Lower lobe of right lung (tissue), 2 donors: Measurements from ENCODE around the gene TXNIP. TPM values are rescaled to one million over a fixed set of nuclear protein-coding genes. Genes with fewer than 3 reads are reported as not detected.

Source experiments
- ATAC-seq, 2 donors: fragments of 200-7000 bp; cut with Tn5 transposase; one replicate each; pipeline ENCODE4 v1.9.1; 2020 to 2022; ENCODE audit warnings: mild to moderate bottlenecking in 2 of 2, moderate library complexity in 2 of 2
- DNase-seq: peaks from one replicate; pipeline ENCODE4 v3.0.0-alpha.2; 2020
- H3K27ac ChIP-seq: fragments of 200-600 bp; one replicate; pipeline ENCODE4 v1.8.0; 2022
- H3K27me3 ChIP-seq: fragments of 200-600 bp; one replicate; pipeline ENCODE4 v1.8.0; 2022; ENCODE audit warnings: low read depth
- H3K36me3 ChIP-seq: fragments of 200-600 bp; one replicate; pipeline ENCODE4 v1.8.0; 2022; ENCODE audit warnings: mild to moderate bottlenecking
- H3K4me1 ChIP-seq: fragments of 200-600 bp; one replicate; pipeline ENCODE4 v1.8.0; 2022
- H3K4me3 ChIP-seq: fragments of 200-600 bp; one replicate; pipeline ENCODE4 v1.8.0; 2022; ENCODE audit warnings: mild to moderate bottlenecking
- H3K9me3 ChIP-seq: fragments of 200-600 bp; one replicate; pipeline ENCODE4 v1.8.0; 2022
- CTCF ChIP-seq: fragments of 200-600 bp; IDR thresholded peaks from one replicate; pipeline ENCODE4 v1.8.0; 2022; ENCODE audit warnings: antibody characterized with exemption, mild to moderate bottlenecking
- intact Hi-C: fragments of 100-400 bp; cut with DNase I; formaldehyde crosslinking; loops from one replicate; pipeline ENCODE4 v1.11.0; 2022
- total RNA-seq: library from RNA; stranded (reverse); fragmentation: NEBNext Ultra II Directional; extraction: Animal tissue kit (Norgen Biotek cat#: 25700); gene quantifications from one replicate; pipeline ENCODE4 v1.2.1, GENCODE V29; 2021
- donor health status: DM: no; HTN: yes; CAD: no; lungs with severe emphysema.

The TXNIP gene
- total RNA-seq, 1 donor from 2014 or later: 1,554 TPM

GRCh38 chr1:145953861-145954260, 42.5 kb downstream of the TXNIP start:
- no peaks in the 10 kb centered on the region for H3K27me3 ChIP-seq
- no peak for TF ChIP-seq CTCF
- no peak overlapping the region for H3K27ac ChIP-seq
- no peaks in the 10 kb centered on the region for H3K36me3 ChIP-seq
- H3K9me3 ChIP-seq: no peaks in the 10 kb centered on the region
- peaks cover 42% of the 10 kb centered on the region for H3K4me1 ChIP-seq
- DNase-seq (no peak), ATAC-seq (no peak)
- intact Hi-C loops: no loop called here
- no peak overlapping the region for H3K4me3 ChIP-seq

GRCh38 chr1:145952903-145953302, 43.5 kb downstream of the TXNIP start:
- Histone ChIP-seq H3K36me3 (no peaks in the 10 kb centered on the region), H3K9me3 (no peaks in the 10 kb centered on the region), H3K27me3 (no peaks in the 10 kb centered on the region), H3K4me1 (peaks cover 34% of the 10 kb centered on the region), H3K4me3 (no peak overlapping the region), H3K27ac (no peak overlapping the region)
- no peak for TF ChIP-seq CTCF
- intact Hi-C loops: no loop called here
- DNase-seq (no peak), ATAC-seq (no peak)

- peaks cover 28% of the 10 kb centered on the region for H3K4me1 ChIP-seq
- TF ChIP-seq CTCF: no peak
- H3K9me3 ChIP-seq: no peaks in the 10 kb centered on the region
- peaks cover 7% of the 10 kb centered on the region for H3K36me3 ChIP-seq
- H3K27ac ChIP-seq: no peak overlapping the region
- intact Hi-C loops: no loop called here
- no peaks in the 10 kb centered on the region for H3K27me3 ChIP-seq
- ATAC-seq (no peak), DNase-seq (no peak)
- H3K4me3 ChIP-seq: no peak overlapping the region
Measured at GRCh38 chr1:145951526-145951925, 44.9 kb downstream of the TXNIP start.

GRCh38 chr1:145949219-145949618, 47.2 kb downstream of the TXNIP start:
- no peak for TF ChIP-seq CTCF
- no peak for DNase-seq
- Histone ChIP-seq H3K9me3 (no peaks in the 10 kb centered on the region), H3K27ac (no peak overlapping the region), H3K4me1 (peaks cover 5% of the 10 kb centered on the region), H3K36me3 (peaks cover 14% of the 10 kb centered on the region), H3K27me3 (no peaks in the 10 kb centered on the region), H3K4me3 (no peak overlapping the region)
- no peak for ATAC-seq
- intact Hi-C loops: no loop called here

- peak in 1 of 2 donors; percentile 43 for ATAC-seq
Measured at GRCh38 chr1:145947551-145947950, 48.8 kb downstream of the TXNIP start.

More at GRCh38 chr1:145947551-145947950, 48.8 kb downstream of the TXNIP start:
- Histone ChIP-seq H3K9me3 (no peaks in the 10 kb centered on the region), H3K36me3 (peaks cover 25% of the 10 kb centered on the region), H3K27me3 (no peaks in the 10 kb centered on the region), H3K4me1 (no peaks in the 10 kb centered on the region), H3K27ac (no peak overlapping the region), H3K4me3 (no peak overlapping the region)
- DNase-seq: no peak
- intact Hi-C loops: no loop called here
- TF ChIP-seq CTCF: no peak
